ENCODE measurements around the gene MIS18BP1. TPM values are rescaled to one million over a fixed set of nuclear protein-coding genes. Genes with fewer than 3 reads are reported as not detected.
"Not testable (repeated sequence)": the region's sequence is repeated elsewhere in the genome, so short reads cannot be mapped to it uniquely, and the experiment has no call there.

MIS18BP1 gene
- total and polyA plus RNA-seq, 3 experiments from 2014 or later: 25.2 to 28.7 (median 28.2) TPM

- H3K9me3 ChIP-seq (ENCODE audit: low read length): no peaks in the 10 kb centered on the region
- no peaks in the 10 kb centered on the region for H3K27me3 ChIP-seq (ENCODE audit: insufficient read depth, low read length, poor library complexity, severe bottlenecking)
- Mint-ChIP-seq H3K36me3 (peaks cover 9 to 15% (median 13%) of the 10 kb centered on the region in 3 donors), H3K4me3 (no peak overlapping the region), H3K9me3 (no peaks in the 10 kb centered on the region), H3K4me1 (peaks cover 0 to 6% (median 0%) of the 10 kb centered on the region in 3 donors), H3K27ac (peak overlapping the region in 1 of 8 donors; percentile 51), H3K27me3 (no peaks in the 10 kb centered on the region)
- H3K4me1 ChIP-seq (ENCODE audit: insufficient read depth, low read length): peaks cover 14% of the 10 kb centered on the region
- DNase-seq: no peak
- H3K4me3 ChIP-seq (ENCODE audit: low read length): no peak overlapping the region
- no peaks in the 10 kb centered on the region for H3K36me3 ChIP-seq (ENCODE audit: insufficient read depth, low read length)
- H3K27ac ChIP-seq (ENCODE audit: low read depth, low read length): no peak overlapping the region
- ChIA-PET CTCF (interaction anchor here (0.8 to 2.3 kb wide), 2 partner anchors 11 to 346 kb away, joined by 3 to 9 read pairs; partner anchors contain the start of gene MIS18BP1), POLR2A (no interaction called here)
Measured at GRCh38 chr14:45242706-45243105, 10.3 kb downstream of the MIS18BP1 start.

- Histone ChIP-seq H3K36me3 (ENCODE audit: insufficient read depth, low read length) (peaks cover 7% of the 10 kb centered on the region), H3K27ac (ENCODE audit: low read depth, low read length) (no peak overlapping the region), H3K9me3 (ENCODE audit: low read length) (no peaks in the 10 kb centered on the region), H3K4me1 (ENCODE audit: insufficient read depth, low read length) (no peaks in the 10 kb centered on the region), H3K27me3 (ENCODE audit: insufficient read depth, low read length, poor library complexity, severe bottlenecking) (no peaks in the 10 kb centered on the region), H3K4me3 (ENCODE audit: low read length) (no peak overlapping the region)
- no peak for DNase-seq
- no peak overlapping the region for H3K4me3 Mint-ChIP-seq
- H3K27me3 Mint-ChIP-seq: no peaks in the 10 kb centered on the region
- POLR2A ChIA-PET: no interaction called here
- no peaks in the 10 kb centered on the region for H3K9me3 Mint-ChIP-seq
- H3K27ac Mint-ChIP-seq: no peak overlapping the region
- peaks cover 0 to 6% (median 0%) of the 10 kb centered on the region in 3 donors for H3K4me1 Mint-ChIP-seq
- peaks cover 16 to 32% (median 19%) of the 10 kb centered on the region in 3 donors for H3K36me3 Mint-ChIP-seq
- CTCF ChIA-PET: interaction anchor here (0.6 kb wide), 1 partner anchor 14 kb away, joined by 3 read pairs; the partner anchor contains the start of gene MIS18BP1
Measured at GRCh38 chr14:45238988-45239387, 14.0 kb downstream of the MIS18BP1 start.

GRCh38 chr14:45227566-45227965 is 25.4 kb downstream of the MIS18BP1 start:
- Mint-ChIP-seq H3K27ac (no peak overlapping the region), H3K9me3 (no peaks in the 10 kb centered on the region), H3K27me3 (no peaks in the 10 kb centered on the region), H3K4me1 (peaks cover 0 to 16% (median 4%) of the 10 kb centered on the region in 3 donors), H3K4me3 (no peak overlapping the region), H3K36me3 (peaks cover 40 to 78% (median 46%) of the 10 kb centered on the region in 3 donors)
- no peak overlapping the region for H3K4me3 ChIP-seq (ENCODE audit: low read length)
- no peak overlapping the region for H3K27ac ChIP-seq (ENCODE audit: low read depth, low read length)
- POLR2A ChIA-PET: no interaction called here
- H3K9me3 ChIP-seq (ENCODE audit: low read length): no peaks in the 10 kb centered on the region
- DNase-seq: no peak
- CTCF ChIA-PET: no interaction called here
- H3K36me3 ChIP-seq (ENCODE audit: insufficient read depth, low read length): peaks cover 3% of the 10 kb centered on the region
- H3K27me3 ChIP-seq (ENCODE audit: insufficient read depth, low read length, poor library complexity, severe bottlenecking): no peaks in the 10 kb centered on the region
- H3K4me1 ChIP-seq (ENCODE audit: insufficient read depth, low read length): no peaks in the 10 kb centered on the region

- H3K4me1 Mint-ChIP-seq: peaks cover 0 to 14% (median 4%) of the 10 kb centered on the region in 3 donors
- peaks cover 25 to 55% (median 39%) of the 10 kb centered on the region in 3 donors for H3K36me3 Mint-ChIP-seq
- H3K4me3 Mint-ChIP-seq: no peak overlapping the region
- Histone ChIP-seq H3K9me3 (ENCODE audit: low read length) (no peaks in the 10 kb centered on the region), H3K27ac (ENCODE audit: low read depth, low read length) (no peak overlapping the region), H3K4me3 (ENCODE audit: low read length) (no peak overlapping the region), H3K36me3 (ENCODE audit: insufficient read depth, low read length) (peaks cover 3% of the 10 kb centered on the region), H3K27me3 (ENCODE audit: insufficient read depth, low read length, poor library complexity, severe bottlenecking) (no peaks in the 10 kb centered on the region), H3K4me1 (ENCODE audit: insufficient read depth, low read length) (no peaks in the 10 kb centered on the region)
- H3K27me3 Mint-ChIP-seq: no peaks in the 10 kb centered on the region
- no peak for DNase-seq
- H3K27ac Mint-ChIP-seq: peak overlapping the region in 1 of 8 donors; percentile 41
- ChIA-PET CTCF (no interaction called here), POLR2A (no interaction called here)
- no peaks in the 10 kb centered on the region for H3K9me3 Mint-ChIP-seq
Measured at GRCh38 chr14:45222485-45223262, 30.3 kb downstream of the MIS18BP1 start.

- CTCF ChIA-PET; H3K27ac Mint-ChIP-seq; H3K4me1 Mint-ChIP-seq; H3K4me3 Mint-ChIP-seq; H3K27ac ChIP-seq (ENCODE audit: low read depth, low read length); POLR2A ChIA-PET; H3K27me3 Mint-ChIP-seq; H3K4me3 ChIP-seq (ENCODE audit: low read length); H3K9me3 Mint-ChIP-seq; DNase-seq; H3K9me3 ChIP-seq (ENCODE audit: low read length); H3K27me3 ChIP-seq (ENCODE audit: insufficient read depth, low read length, poor library complexity, severe bottlenecking); H3K4me1 ChIP-seq (ENCODE audit: insufficient read depth, low read length): not testable (repeated sequence)
- H3K36me3 Mint-ChIP-seq: peaks cover 0 to 67% (median 22%) of the 10 kb centered on the region in 3 donors
- H3K36me3 ChIP-seq (ENCODE audit: insufficient read depth, low read length): peaks cover 10% of the 10 kb centered on the region
Measured at GRCh38 chr14:45214341-45214740, 38.7 kb downstream of the MIS18BP1 start.

GRCh38 chr14:45213716-45214115 is 39.3 kb downstream of the MIS18BP1 start:
- H3K27me3 Mint-ChIP-seq; CTCF ChIA-PET; H3K9me3 Mint-ChIP-seq; H3K4me3 Mint-ChIP-seq; H3K9me3 ChIP-seq (ENCODE audit: low read length); H3K27ac ChIP-seq (ENCODE audit: low read depth, low read length); DNase-seq; H3K27ac Mint-ChIP-seq; H3K4me1 Mint-ChIP-seq; POLR2A ChIA-PET; H3K4me1 ChIP-seq (ENCODE audit: insufficient read depth, low read length); H3K4me3 ChIP-seq (ENCODE audit: low read length); H3K27me3 ChIP-seq (ENCODE audit: insufficient read depth, low read length, poor library complexity, severe bottlenecking): not testable (repeated sequence)
- H3K36me3 Mint-ChIP-seq: peaks cover 0 to 68% (median 24%) of the 10 kb centered on the region in 3 donors
- peaks cover 11% of the 10 kb centered on the region for H3K36me3 ChIP-seq (ENCODE audit: insufficient read depth, low read length)

- Mint-ChIP-seq H3K4me3 (no peak overlapping the region), H3K27ac (peak overlapping the region in 2 of 8 donors; percentile 53 to 71), H3K27me3 (no peaks in the 10 kb centered on the region), H3K4me1 (no peaks in the 10 kb centered on the region), H3K36me3 (peaks cover 0 to 64% (median 19%) of the 10 kb centered on the region in 3 donors), H3K9me3 (no peaks in the 10 kb centered on the region)
- no peak for DNase-seq
- H3K9me3 ChIP-seq (ENCODE audit: low read length): no peaks in the 10 kb centered on the region
- no peak overlapping the region for H3K27ac ChIP-seq (ENCODE audit: low read depth, low read length)
- ChIA-PET CTCF (no interaction called here), POLR2A (no interaction called here)
- no peak overlapping the region for H3K4me3 ChIP-seq (ENCODE audit: low read length)
- no peaks in the 10 kb centered on the region for H3K27me3 ChIP-seq (ENCODE audit: insufficient read depth, low read length, poor library complexity, severe bottlenecking)
- H3K36me3 ChIP-seq (ENCODE audit: insufficient read depth, low read length): peaks cover 11% of the 10 kb centered on the region
- H3K4me1 ChIP-seq (ENCODE audit: insufficient read depth, low read length): no peaks in the 10 kb centered on the region
Measured at GRCh38 chr14:45212231-45212630, 40.8 kb downstream of the MIS18BP1 start.

- Histone ChIP-seq H3K4me3 (ENCODE audit: low read length) (no peak overlapping the region), H3K4me1 (ENCODE audit: insufficient read depth, low read length) (no peaks in the 10 kb centered on the region), H3K27me3 (ENCODE audit: insufficient read depth, low read length, poor library complexity, severe bottlenecking) (no peaks in the 10 kb centered on the region), H3K9me3 (ENCODE audit: low read length) (no peaks in the 10 kb centered on the region), H3K36me3 (ENCODE audit: insufficient read depth, low read length) (peaks cover 11% of the 10 kb centered on the region), H3K27ac (ENCODE audit: low read depth, low read length) (no peak overlapping the region)
- ChIA-PET POLR2A (no interaction called here), CTCF (no interaction called here)
- Mint-ChIP-seq H3K27me3 (no peaks in the 10 kb centered on the region), H3K36me3 (peaks cover 0 to 64% (median 16%) of the 10 kb centered on the region in 3 donors), H3K9me3 (no peaks in the 10 kb centered on the region), H3K4me3 (no peak overlapping the region), H3K27ac (peak overlapping the region in 2 of 8 donors; percentile 3 to 58), H3K4me1 (no peaks in the 10 kb centered on the region)
- DNase-seq: no peak
Measured at GRCh38 chr14:45211295-45211694, 41.7 kb downstream of the MIS18BP1 start.

Data from CD8-positive, alpha-beta memory T cell (primary cell).